OCI-LY1 (cell line): ENCODE measurements around the gene SP140.

ENCODE experiments used
- H2AFZ ChIP-seq: fragments of 200-600 bp; sonication (generic), shearing (Covaris generic); 2 replicates; pipeline ENCODE4 v1.6.0; 2014; ENCODE audit warnings: antibody characterized with exemption, mild to moderate bottlenecking, low read length
- H3F3A ChIP-seq: fragments of 200-600 bp; sonication (generic), shearing (Covaris generic); 2 replicates; pipeline ENCODE4 v1.6.0; 2014; ENCODE audit warnings: mild to moderate bottlenecking, antibody characterized with exemption, low read length, moderate library complexity; ENCODE audit not compliant: insufficient read depth
- H3K27ac ChIP-seq: fragments of 200-600 bp; sonication (generic); 2 replicates; pipeline ENCODE4 v1.5.1; 2014; ENCODE audit warnings: low read length, mixed run types, mild to moderate bottlenecking, low read depth; ENCODE audit not compliant: poor library complexity, severe bottlenecking
- H3K27me3 ChIP-seq: fragments of 200-600 bp; sonication (generic); 2 replicates; pipeline ENCODE4 v1.6.0; 2014; ENCODE audit warnings: antibody characterized with exemption, mild to moderate bottlenecking, low read length, moderate library complexity; ENCODE audit not compliant: insufficient read depth
- H3K36me3 ChIP-seq: fragments of 200-600 bp; sonication (generic); 2 replicates; pipeline ENCODE4 v1.6.1; 2014; ENCODE audit warnings: mild to moderate bottlenecking, antibody characterized with exemption, low read length, moderate library complexity, mixed read lengths; ENCODE audit not compliant: insufficient read depth
- H3K4me1 ChIP-seq: fragments of 200-600 bp; sonication (generic); 2 replicates; pipeline ENCODE4 v1.5.1; 2014; ENCODE audit warnings: mild to moderate bottlenecking, low read length, moderate library complexity; ENCODE audit not compliant: insufficient read depth, severe bottlenecking
- H3K4me2 ChIP-seq: fragments of 200-600 bp; sonication (generic), shearing (Covaris generic); 2 replicates; pipeline ENCODE4 v1.6.1; 2014; ENCODE audit warnings: low read length
- H3K4me3 ChIP-seq: fragments of 200-600 bp; sonication (generic); 2 replicates; pipeline ENCODE4 v1.5.1; 2014; ENCODE audit warnings: low read length, low read depth, mild to moderate bottlenecking, mixed read lengths; ENCODE audit not compliant: poor library complexity, severe bottlenecking
- H3K79me2 ChIP-seq: fragments of 200-600 bp; shearing (Covaris generic); 2 replicates; pipeline ENCODE4 v1.6.1; 2016; ENCODE audit warnings: mixed run types, low read length, mixed read lengths; ENCODE audit not compliant: insufficient read depth
- H3K9ac ChIP-seq: fragments of 200-600 bp; sonication (generic), shearing (Covaris generic); 2 replicates; pipeline ENCODE4 v1.6.1; 2014; ENCODE audit warnings: mild to moderate bottlenecking, low read length, mixed read lengths
- H3K9me2 ChIP-seq: fragments of 200-600 bp; sonication (generic), shearing (Covaris generic); 2 replicates; pipeline ENCODE4 v1.6.1; 2014; ENCODE audit warnings: low read depth, mild to moderate bottlenecking, low read length, mixed read lengths
- H3K9me3 ChIP-seq: fragments of 200-600 bp; shearing (Covaris generic); 2 replicates; pipeline ENCODE4 v1.6.1; 2014; ENCODE audit warnings: low read length, mixed read lengths
- H4K20me1 ChIP-seq: fragments of 200-600 bp; sonication (generic), shearing (Covaris generic); 2 replicates; pipeline ENCODE4 v1.6.0; 2016; ENCODE audit warnings: mild to moderate bottlenecking, low read length; ENCODE audit not compliant: insufficient read depth
- EZH2 ChIP-seq: fragments of 200-600 bp; sonication (generic), shearing (Covaris generic); IDR thresholded peaks from 2 replicates; pipeline ENCODE4 v1.8.0; 2017; ENCODE audit warnings: borderline replicate concordance, mixed run types, mild to moderate bottlenecking, antibody characterized with exemption, low read length, moderate library complexity, mixed read lengths
- TF ChIP-seq, protein P1 (sequence below): fragments of 200-600 bp; sonication (generic), shearing (Covaris generic); IDR thresholded peaks from 2 replicates; pipeline ENCODE4 v1.5.1; 2017; ENCODE audit warnings: mild to moderate bottlenecking, antibody characterized with exemption, low read length, moderate library complexity, mixed read lengths

The SP140 gene

DNA sequence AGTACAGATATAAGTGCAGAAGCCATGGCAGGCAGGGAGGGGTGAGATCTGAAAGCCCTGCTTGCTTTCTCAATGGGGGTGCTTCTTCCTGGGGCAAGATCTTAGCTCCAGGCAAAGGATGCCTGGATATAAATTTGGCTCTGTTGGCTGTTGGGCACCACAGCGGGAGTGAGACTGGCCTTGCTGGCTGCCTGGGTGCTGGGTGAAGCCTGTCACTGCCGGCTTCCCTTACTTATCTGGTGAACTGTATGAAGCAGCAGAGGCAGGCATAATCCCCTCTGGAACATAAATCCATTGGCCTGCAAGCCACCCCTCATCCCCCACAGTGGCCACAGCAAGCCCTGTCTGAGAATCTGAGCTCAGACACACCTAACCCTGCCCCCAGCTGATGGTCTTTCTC lies 74.1 kb downstream of the SP140 start:
- Histone ChIP-seq H3K27me3 (no peaks in the 10 kb centered on the region), H2AFZ (no peak overlapping the region)

DNA sequence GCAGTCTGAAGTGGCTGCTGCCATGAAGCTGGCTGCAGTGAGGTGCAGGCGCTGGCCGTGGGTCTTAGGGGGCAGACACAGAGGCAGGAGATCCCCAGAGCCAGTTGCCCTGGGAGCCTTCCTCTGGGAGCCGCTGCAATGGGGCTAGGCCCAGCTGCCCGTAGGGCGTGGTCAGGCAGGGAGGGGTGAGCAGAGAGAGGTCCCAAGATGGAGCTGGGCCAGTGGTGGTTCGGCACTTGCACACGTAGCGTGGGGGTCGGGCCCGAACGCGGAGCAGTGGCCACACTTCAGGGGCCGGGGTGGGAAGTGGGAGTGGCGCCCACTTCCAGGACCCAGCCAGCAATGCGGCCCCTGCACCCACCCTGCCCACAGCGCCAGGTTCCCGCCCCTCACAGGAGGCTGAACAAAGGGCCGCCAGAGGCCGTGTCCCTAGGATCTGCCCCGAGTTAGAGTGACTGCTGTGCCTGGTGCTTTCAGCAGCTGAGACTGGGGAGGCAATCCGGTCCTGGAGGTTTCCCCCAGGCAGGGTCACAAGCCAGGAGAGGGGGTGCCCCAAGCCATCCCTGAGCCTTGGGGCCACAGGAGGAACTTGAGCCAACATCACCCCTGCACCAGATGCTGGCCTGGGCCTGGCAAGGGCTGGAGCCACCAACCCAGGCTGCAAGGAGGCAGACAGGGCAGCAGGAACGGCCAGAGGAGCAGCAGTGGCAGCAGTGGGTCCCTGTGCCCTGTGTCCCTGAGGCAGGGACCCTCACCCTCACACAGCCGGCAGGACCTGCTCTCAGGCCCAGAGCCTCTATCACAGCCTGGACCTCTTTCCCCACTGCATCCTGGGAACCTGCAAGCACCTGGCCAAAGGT lies 80.1 kb downstream of the SP140 start:
- Histone ChIP-seq H3K9ac (no peak overlapping the region), H2AFZ (no peak overlapping the region), H4K20me1 (no peaks in the 10 kb centered on the region), H3F3A (no peaks in the 10 kb centered on the region), H3K36me3 (peaks cover 24% of the 10 kb centered on the region), H3K4me3 (no peak overlapping the region), H3K27ac (no peak overlapping the region), H3K4me1 (no peaks in the 10 kb centered on the region), H3K79me2 (no peaks in the 10 kb centered on the region), H3K27me3 (no peaks in the 10 kb centered on the region), H3K4me2 (no peak overlapping the region), H3K9me2 (no peaks in the 10 kb centered on the region), H3K9me3 (peaks cover 12% of the 10 kb centered on the region; the same call in 1 of the 2 replicates)
- TF ChIP-seq, protein P1, sequence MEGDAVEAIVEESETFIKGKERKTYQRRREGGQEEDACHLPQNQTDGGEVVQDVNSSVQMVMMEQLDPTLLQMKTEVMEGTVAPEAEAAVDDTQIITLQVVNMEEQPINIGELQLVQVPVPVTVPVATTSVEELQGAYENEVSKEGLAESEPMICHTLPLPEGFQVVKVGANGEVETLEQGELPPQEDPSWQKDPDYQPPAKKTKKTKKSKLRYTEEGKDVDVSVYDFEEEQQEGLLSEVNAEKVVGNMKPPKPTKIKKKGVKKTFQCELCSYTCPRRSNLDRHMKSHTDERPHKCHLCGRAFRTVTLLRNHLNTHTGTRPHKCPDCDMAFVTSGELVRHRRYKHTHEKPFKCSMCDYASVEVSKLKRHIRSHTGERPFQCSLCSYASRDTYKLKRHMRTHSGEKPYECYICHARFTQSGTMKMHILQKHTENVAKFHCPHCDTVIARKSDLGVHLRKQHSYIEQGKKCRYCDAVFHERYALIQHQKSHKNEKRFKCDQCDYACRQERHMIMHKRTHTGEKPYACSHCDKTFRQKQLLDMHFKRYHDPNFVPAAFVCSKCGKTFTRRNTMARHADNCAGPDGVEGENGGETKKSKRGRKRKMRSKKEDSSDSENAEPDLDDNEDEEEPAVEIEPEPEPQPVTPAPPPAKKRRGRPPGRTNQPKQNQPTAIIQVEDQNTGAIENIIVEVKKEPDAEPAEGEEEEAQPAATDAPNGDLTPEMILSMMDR, result no peak
- TF ChIP-seq EZH2, result no peak

More for the DNA sequence above, 74.1 kb downstream of the SP140 start:
- no peaks in the 10 kb centered on the region for H4K20me1 ChIP-seq
- H3K4me2 ChIP-seq, result no peak overlapping the region
- H3K9me2 ChIP-seq, result no peaks in the 10 kb centered on the region
- TF ChIP-seq EZH2, result no peak
- TF ChIP-seq, protein P1, result no peak
- no peak overlapping the region for H3K9ac ChIP-seq
- H3K9me3 ChIP-seq, result peaks cover 9% of the 10 kb centered on the region; the same call in 1 of the 2 replicates
- no peaks in the 10 kb centered on the region for H3K4me1 ChIP-seq
- H3F3A ChIP-seq, result no peaks in the 10 kb centered on the region
- H3K36me3 ChIP-seq, result peaks cover 55% of the 10 kb centered on the region
- no peaks in the 10 kb centered on the region for H3K79me2 ChIP-seq
- no peak overlapping the region for H3K27ac ChIP-seq
- H3K4me3 ChIP-seq, result no peak overlapping the region

DNA sequence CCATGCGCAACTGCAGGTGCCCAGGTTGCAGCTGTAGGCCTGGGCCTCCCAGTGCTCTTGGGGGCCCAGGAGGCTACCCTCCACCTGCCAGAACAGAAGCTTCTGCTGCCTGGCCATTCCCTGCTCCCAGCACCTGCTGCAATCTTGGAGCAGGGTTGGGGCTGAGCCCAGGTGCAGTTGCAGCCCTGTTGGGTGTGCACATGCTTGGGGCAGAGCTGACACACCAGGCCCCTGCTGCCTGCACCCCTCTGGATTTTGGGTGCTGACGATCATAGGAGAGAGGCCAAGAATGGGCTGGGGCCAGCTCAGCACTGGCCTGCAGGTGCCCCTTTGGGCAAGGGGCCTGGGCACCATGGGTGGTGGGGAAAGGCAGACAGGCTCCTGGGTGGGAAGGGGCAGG lies 80.9 kb downstream of the SP140 start:
- Histone ChIP-seq H3K4me2 (no peak overlapping the region), H2AFZ (no peak overlapping the region), H3K4me3 (no peak overlapping the region), H3K27ac (no peak overlapping the region), H3K9ac (no peak overlapping the region), H3K36me3 (peaks cover 24% of the 10 kb centered on the region), H3F3A (no peaks in the 10 kb centered on the region), H3K79me2 (no peaks in the 10 kb centered on the region), H3K9me2 (no peaks in the 10 kb centered on the region), H3K9me3 (peaks cover 12% of the 10 kb centered on the region; the same call in 1 of the 2 replicates), H3K4me1 (no peaks in the 10 kb centered on the region), H4K20me1 (no peaks in the 10 kb centered on the region), H3K27me3 (no peaks in the 10 kb centered on the region)
- no peak for TF ChIP-seq EZH2

DNA sequence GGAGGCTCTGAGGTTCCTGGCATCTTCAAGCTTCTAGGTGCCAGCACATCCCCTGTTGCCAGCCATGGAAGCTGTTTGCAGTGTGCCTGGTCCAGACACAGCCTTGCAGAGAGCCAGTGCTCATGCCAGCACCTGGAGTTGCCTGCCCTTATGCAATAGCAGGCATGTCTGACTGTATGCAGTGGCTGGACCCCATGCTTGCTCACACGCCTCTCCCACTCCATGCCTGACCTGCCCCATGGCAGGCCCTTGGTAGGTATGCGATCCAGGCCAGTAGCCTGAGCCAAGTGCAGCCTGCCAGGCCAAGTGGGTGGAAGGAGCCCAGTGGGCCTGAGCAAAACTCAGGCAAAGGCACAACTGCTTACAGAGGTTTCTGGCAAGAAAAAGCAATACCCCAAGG lies 81.9 kb downstream of the SP140 start:
- peaks cover 27% of the 10 kb centered on the region for H3K36me3 ChIP-seq
- no peaks in the 10 kb centered on the region for H3F3A ChIP-seq
- H3K9me2 ChIP-seq, result no peaks in the 10 kb centered on the region
- no peak overlapping the region for H3K9ac ChIP-seq
- H2AFZ ChIP-seq, result no peak overlapping the region
- no peaks in the 10 kb centered on the region for H3K4me1 ChIP-seq
- H3K79me2 ChIP-seq, result no peaks in the 10 kb centered on the region
- H3K27me3 ChIP-seq, result no peaks in the 10 kb centered on the region
- TF ChIP-seq EZH2, result no peak
- TF ChIP-seq, protein P1, result no peak
- no peak overlapping the region for H3K4me2 ChIP-seq
- no peak overlapping the region for H3K4me3 ChIP-seq
- no peaks in the 10 kb centered on the region for H4K20me1 ChIP-seq
- H3K27ac ChIP-seq, result no peak overlapping the region
- peaks cover 12% of the 10 kb centered on the region; the same call in 1 of the 2 replicates for H3K9me3 ChIP-seq
